SK-N-SH treated with all-trans-retinoic acid at 6 μM for 48 hours (cell line): ENCODE results near the gene DMAC1.

ENCODE experiments used
- ATAC-seq: fragments of 200-7000 bp; cut with Tn5 transposase; 3 replicates; pipeline ENCODE4 v1.9.1; 2020; ENCODE audit warnings: mild to moderate bottlenecking, moderate library complexity
- ARNTL ChIP-seq: fragments of 450-650 bp; formaldehyde crosslinking; IDR thresholded peaks from 2 replicates; pipeline ENCODE4 v1.5.0; 2020; ENCODE audit warnings: low read depth, mild to moderate bottlenecking, moderate library complexity, borderline replicate concordance
- BACH2 ChIP-seq: fragments of 250-450 bp; sonication (Bioruptor Pico); IDR thresholded peaks from 2 replicates; pipeline ENCODE4 v1.9.0; 2021; ENCODE audit warnings: mild to moderate bottlenecking, borderline replicate concordance
- CSDC2 ChIP-seq: fragments of 250-450 bp; sonication (Bioruptor Pico); IDR thresholded peaks from 2 replicates; pipeline ENCODE4 v1.5.0; 2020; ENCODE audit warnings: mild to moderate bottlenecking, moderate library complexity
- ESRRG ChIP-seq: fragments of 250-450 bp; sonication (Bioruptor Pico); IDR thresholded peaks from 2 replicates; pipeline ENCODE4 v1.6.1; 2021; ENCODE audit warnings: mild to moderate bottlenecking
- GLIS3 ChIP-seq: fragments of 250-450 bp; sonication (Bioruptor Pico); IDR thresholded peaks from 2 replicates; pipeline ENCODE4 v1.5.0; 2020; ENCODE audit warnings: mild to moderate bottlenecking, moderate library complexity
- ISL1 ChIP-seq: fragments of 250-450 bp; sonication (Bioruptor Pico); IDR thresholded peaks from 2 replicates; pipeline ENCODE4 v2.1.2; 2022; ENCODE audit warnings: mild to moderate bottlenecking, moderate library complexity
- OSR1 ChIP-seq: fragments of 250-450 bp; sonication (Bioruptor Pico); IDR thresholded peaks from 2 replicates; pipeline ENCODE4 v1.8.0; 2022; ENCODE audit warnings: moderate library complexity, mild to moderate bottlenecking, inconsistent platforms
- PPARA ChIP-seq: fragments of 250-450 bp; sonication (Bioruptor Pico); IDR thresholded peaks from 2 replicates; pipeline ENCODE4 v1.5.0; 2020; ENCODE audit warnings: mild to moderate bottlenecking, borderline replicate concordance
- RARB ChIP-seq: fragments of 250-450 bp; sonication (Bioruptor Pico); IDR thresholded peaks from 2 replicates; pipeline ENCODE4 v1.8.0; 2021; ENCODE audit warnings: mild to moderate bottlenecking, moderate library complexity
- SNAI2 ChIP-seq: fragments of 250-450 bp; sonication (Bioruptor Pico); IDR thresholded peaks from 2 replicates; pipeline ENCODE4 v1.5.0; 2020; ENCODE audit warnings: mild to moderate bottlenecking, moderate library complexity
- TCF4 ChIP-seq: fragments of 250-450 bp; sonication (Bioruptor Pico); IDR thresholded peaks from 2 replicates; pipeline ENCODE4 v1.8.0; 2021; ENCODE audit warnings: mild to moderate bottlenecking, moderate library complexity, borderline replicate concordance
- TOX ChIP-seq: fragments of 250-450 bp; sonication (Bioruptor Pico); IDR thresholded peaks from 2 replicates; pipeline ENCODE4 v1.8.0; 2021; ENCODE audit warnings: mild to moderate bottlenecking, moderate library complexity, borderline replicate concordance
- ZC3H10 ChIP-seq: fragments of 250-450 bp; sonication (Bioruptor Pico); IDR thresholded peaks from 2 replicates; pipeline ENCODE4 v1.5.1; 2021; ENCODE audit warnings: mild to moderate bottlenecking, moderate library complexity
- ZFP3 ChIP-seq: fragments of 250-450 bp; sonication (Bioruptor Pico); IDR thresholded peaks from 2 replicates; pipeline ENCODE4 v1.5.0; 2020; ENCODE audit warnings: mild to moderate bottlenecking, moderate library complexity
- ZFP30 ChIP-seq: fragments of 450-650 bp; formaldehyde crosslinking; IDR thresholded peaks from 2 replicates; pipeline ENCODE4 v1.5.0; 2022; ENCODE audit warnings: mild to moderate bottlenecking, moderate library complexity
- ZNF565 ChIP-seq: fragments of 450-650 bp; formaldehyde crosslinking; conservative IDR thresholded peaks from 2 replicates; pipeline ENCODE4 v1.5.0; 2020; ENCODE audit warnings: low read depth, mild to moderate bottlenecking, moderate library complexity
- ZNF70 ChIP-seq: fragments of 450-650 bp; formaldehyde crosslinking; IDR thresholded peaks from 2 replicates; pipeline ENCODE4 v1.5.0; 2020; ENCODE audit warnings: mild to moderate bottlenecking, moderate library complexity
- TF ChIP-seq, protein P1 (sequence below): fragments of 250-450 bp; sonication (Bioruptor Pico); IDR thresholded peaks from 2 replicates; pipeline ENCODE4 v1.8.0; 2021; ENCODE audit warnings: low read depth, mild to moderate bottlenecking, moderate library complexity, borderline replicate concordance
- TF ChIP-seq, protein P2 (sequence below): fragments of 250-450 bp; sonication (Bioruptor Pico); IDR thresholded peaks from 2 replicates; pipeline ENCODE4 v1.8.0; 2020; ENCODE audit warnings: mild to moderate bottlenecking, moderate library complexity, borderline replicate concordance
- TF ChIP-seq, protein P3 (sequence below): fragments of 250-450 bp; sonication (Bioruptor Pico); IDR thresholded peaks from 2 replicates; pipeline ENCODE4 v1.5.1; 2020; ENCODE audit warnings: low read depth, mild to moderate bottlenecking, moderate library complexity

The DMAC1 gene

DNA sequence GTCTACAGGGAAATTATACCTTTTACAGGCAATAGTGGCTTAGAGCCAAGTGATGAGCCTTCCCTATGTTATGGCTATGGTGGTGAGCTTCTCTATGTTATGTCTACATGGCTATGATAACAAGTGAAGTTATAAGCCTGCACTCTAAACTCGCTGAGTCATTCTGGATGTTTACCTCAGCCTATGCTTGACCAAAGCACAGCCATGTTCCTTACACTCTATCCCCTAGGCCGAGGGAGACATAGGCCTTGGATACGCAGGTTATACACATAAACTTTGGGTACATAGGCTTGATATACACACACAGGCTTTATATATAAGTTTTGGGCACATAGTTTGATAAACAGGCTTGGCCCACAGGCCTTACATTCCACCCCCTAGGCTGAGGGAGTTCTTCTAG is 13.8 kb downstream of the DMAC1 start:
- ATAC-seq, result no peak
- TF ChIP-seq ZNF565 (CRISPR knock-in tag) (no peak), ZC3H10 (no peak)

DNA sequence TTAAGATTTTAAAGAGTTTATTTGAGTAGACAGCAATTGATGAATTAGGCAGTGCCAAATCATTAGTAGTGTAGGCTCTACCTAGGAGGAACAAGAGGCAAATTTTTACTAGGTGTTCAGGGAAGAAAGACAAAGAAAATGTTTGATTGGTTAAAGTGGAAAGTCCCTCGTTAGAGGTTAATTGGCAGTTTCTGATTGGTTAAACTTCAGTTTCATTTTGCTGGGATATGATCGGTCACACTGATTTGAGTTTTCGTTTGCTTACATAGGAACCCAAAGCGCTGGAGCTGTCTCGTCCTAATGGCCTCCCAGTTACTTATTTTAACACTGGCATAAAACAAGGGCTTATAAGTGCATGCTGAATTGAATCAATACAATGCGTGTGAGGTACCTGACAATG is 15.1 kb downstream of the DMAC1 start:
- no peak for ATAC-seq
- TF ChIP-seq SNAI2 (CRISPR knock-in tag) (no peak), ESRRG (CRISPR knock-in tag) (no peak), ARNTL (CRISPR knock-in tag) (no peak), GLIS3 (CRISPR knock-in tag) (no peak), ZNF565 (CRISPR knock-in tag) (no peak), ISL1 (CRISPR knock-in tag) (no peak), TCF4 (CRISPR knock-in tag) (no peak), BACH2 (CRISPR knock-in tag) (no peak), PPARA (no peak), ZNF70 (CRISPR knock-in tag) (no peak)
- TF ChIP-seq, protein P1, sequence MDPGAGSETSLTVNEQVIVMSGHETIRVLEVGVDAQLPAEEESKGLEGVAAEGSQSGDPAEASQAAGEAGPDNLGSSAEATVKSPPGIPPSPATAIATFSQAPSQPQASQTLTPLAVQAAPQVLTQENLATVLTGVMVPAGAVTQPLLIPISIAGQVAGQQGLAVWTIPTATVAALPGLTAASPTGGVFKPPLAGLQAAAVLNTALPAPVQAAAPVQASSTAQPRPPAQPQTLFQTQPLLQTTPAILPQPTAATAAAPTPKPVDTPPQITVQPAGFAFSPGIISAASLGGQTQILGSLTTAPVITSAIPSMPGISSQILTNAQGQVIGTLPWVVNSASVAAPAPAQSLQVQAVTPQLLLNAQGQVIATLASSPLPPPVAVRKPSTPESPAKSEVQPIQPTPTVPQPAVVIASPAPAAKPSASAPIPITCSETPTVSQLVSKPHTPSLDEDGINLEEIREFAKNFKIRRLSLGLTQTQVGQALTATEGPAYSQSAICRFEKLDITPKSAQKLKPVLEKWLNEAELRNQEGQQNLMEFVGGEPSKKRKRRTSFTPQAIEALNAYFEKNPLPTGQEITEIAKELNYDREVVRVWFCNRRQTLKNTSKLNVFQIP, result no peak
- TF ChIP-seq, protein P2, sequence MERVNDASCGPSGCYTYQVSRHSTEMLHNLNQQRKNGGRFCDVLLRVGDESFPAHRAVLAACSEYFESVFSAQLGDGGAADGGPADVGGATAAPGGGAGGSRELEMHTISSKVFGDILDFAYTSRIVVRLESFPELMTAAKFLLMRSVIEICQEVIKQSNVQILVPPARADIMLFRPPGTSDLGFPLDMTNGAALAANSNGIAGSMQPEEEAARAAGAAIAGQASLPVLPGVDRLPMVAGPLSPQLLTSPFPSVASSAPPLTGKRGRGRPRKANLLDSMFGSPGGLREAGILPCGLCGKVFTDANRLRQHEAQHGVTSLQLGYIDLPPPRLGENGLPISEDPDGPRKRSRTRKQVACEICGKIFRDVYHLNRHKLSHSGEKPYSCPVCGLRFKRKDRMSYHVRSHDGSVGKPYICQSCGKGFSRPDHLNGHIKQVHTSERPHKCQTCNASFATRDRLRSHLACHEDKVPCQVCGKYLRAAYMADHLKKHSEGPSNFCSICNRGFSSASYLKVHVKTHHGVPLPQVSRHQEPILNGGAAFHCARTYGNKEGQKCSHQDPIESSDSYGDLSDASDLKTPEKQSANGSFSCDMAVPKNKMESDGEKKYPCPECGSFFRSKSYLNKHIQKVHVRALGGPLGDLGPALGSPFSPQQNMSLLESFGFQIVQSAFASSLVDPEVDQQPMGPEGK (CRISPR knock-in tag), result no peak

DNA sequence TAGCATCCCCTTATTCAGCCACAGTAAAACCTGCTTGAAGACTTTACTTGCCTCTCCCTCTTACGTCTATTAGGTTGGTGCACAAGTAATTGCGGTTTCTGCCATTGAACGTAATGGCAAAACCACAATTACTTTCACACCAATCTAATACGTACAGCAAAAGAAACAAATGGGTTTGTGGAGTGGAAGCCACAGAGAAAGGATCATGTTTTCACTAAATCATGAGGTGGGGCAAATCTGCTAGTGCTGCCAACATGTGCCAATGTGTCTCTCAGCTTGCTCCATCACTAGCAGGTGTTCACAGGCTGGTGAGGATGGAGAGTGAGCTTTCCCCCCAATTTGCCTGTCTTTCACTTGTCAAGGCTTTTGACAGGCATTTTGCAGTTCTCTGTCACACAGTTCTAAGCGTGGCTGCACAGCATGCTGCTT is 15.9 kb downstream of the DMAC1 start:
- ATAC-seq, result no peak

DNA sequence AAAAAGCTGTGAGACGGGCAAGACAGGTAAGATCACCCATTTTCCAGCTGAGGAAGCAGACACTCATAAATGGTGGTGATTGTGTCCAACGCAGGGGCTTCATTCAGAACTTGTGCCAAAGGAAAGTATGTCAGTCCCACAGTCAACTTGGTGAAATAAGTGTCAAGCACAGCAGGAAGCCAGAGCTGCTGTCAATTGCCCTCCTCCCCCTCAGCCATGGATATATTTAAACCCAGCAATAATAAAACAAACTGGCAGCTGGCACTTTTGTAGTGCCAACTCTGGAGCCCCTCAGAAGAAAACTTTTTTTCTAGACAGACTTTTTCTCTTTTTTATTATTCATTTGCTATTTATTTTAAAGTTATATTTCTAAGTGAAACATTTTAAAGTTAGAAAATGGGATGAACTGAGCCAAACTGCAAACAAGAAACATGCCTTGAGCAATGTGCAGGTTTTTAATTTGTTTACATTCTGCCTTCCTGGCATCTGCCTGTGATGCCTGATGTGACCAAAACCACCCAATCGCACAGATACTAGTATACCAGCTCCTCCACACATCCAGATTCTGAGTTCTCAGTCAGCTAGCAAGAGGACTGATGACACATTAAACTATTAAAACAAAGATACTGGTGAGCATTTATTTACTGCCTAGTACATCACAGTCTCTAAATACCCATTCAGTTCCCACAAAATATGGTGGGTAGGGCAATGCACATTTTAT is 17.0 kb downstream of the DMAC1 start:
- no peak for ATAC-seq
- TF ChIP-seq BACH2 (CRISPR knock-in tag), result no peak

More for the DNA sequence above, 15.9 kb downstream of the DMAC1 start:
- TF ChIP-seq RARB (CRISPR knock-in tag) (no peak), CSDC2 (CRISPR knock-in tag) (no peak), ZFP3 (CRISPR knock-in tag) (no peak), ZNF565 (CRISPR knock-in tag) (no peak), ISL1 (CRISPR knock-in tag) (no peak)

DNA sequence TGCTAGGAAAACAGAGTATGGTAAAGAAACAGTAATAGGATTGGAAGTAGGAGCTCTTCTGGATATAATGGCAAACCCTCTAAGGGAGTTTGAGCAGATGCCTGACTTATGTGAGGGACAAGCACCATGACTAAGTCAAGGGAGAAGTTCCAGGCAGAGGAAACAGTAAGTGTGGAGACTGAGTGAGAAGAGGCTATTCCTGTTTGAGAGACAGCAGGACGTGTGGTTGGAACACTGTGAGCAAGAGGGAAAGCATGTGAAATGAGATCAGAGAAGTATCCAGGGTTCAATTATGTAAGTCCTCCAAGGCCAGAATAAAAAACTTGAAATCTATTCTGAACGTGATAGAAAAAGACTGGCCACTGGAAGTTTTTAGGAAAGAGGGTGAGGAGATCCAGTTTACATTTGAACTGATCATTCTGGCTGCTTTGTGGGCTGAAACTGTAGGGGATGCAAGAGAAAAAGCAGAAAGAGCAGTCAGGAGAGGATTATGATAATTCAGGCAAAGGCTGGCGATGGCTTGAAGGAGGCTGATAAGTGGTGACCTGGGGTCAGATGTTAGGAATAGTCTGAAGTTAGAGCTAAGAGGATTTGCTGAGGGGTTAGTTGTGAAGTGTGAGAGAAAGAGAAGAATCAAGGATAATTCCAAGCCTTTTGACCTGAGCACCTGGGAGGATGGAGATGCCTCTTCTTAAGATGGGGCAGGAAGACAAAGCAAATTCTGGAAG is 19.2 kb downstream of the DMAC1 start:
- TF ChIP-seq PPARA, result no peak
- TF ChIP-seq ZFP30, result no peak
- TF ChIP-seq, protein P3, sequence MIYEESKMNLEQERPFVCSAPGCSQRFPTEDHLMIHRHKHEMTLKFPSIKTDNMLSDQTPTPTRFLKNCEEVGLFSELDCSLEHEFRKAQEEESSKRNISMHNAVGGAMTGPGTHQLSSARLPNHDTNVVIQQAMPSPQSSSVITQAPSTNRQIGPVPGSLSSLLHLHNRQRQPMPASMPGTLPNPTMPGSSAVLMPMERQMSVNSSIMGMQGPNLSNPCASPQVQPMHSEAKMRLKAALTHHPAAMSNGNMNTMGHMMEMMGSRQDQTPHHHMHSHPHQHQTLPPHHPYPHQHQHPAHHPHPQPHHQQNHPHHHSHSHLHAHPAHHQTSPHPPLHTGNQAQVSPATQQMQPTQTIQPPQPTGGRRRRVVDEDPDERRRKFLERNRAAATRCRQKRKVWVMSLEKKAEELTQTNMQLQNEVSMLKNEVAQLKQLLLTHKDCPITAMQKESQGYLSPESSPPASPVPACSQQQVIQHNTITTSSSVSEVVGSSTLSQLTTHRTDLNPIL (CRISPR knock-in tag), result no peak
- no peak for TF ChIP-seq SNAI2 (CRISPR knock-in tag)
- TF ChIP-seq, all 23 proteins: peak for 0

DNA sequence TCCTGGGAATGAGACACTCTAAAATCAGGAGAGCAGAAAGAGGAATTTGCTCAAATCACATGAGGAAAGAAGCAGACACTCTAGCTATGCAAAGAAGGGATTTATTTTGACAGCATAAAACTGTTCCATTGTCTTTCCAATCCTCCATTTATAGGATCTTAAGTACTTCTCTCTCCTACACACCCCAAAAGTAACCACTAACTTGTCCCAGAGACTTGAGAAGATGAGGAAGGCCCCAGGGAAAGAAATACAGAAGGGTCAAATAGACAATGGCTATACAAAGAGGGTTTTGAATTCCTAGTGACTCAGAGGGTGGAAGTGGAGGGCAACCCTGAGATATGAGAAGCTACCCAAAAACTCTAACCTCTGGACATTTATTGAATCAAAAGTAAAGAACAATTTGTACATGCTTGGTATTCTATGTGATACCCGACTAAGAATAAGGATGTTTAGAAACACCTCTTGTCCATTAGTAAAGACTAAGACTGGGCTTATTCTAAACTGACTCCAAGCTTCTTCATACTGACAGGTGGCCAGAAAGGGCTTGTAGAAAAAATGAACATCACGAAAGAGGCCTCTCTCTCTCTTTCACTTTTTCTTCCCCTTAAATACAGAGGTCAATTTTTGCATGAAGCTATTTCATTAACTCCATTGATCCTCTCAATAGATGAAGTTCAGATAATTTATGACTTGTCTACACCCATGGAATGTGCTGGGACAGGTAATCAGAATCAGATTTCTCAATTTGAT is 20.6 kb downstream of the DMAC1 start:
- no peak for ATAC-seq
- no peak for TF ChIP-seq ESRRG (CRISPR knock-in tag)
- TF ChIP-seq CSDC2 (CRISPR knock-in tag), result no peak
- TF ChIP-seq SNAI2 (CRISPR knock-in tag), result no peak
- TF ChIP-seq, protein P3 (CRISPR knock-in tag), result no peak
- TF ChIP-seq ARNTL (CRISPR knock-in tag), result no peak
- no peak for TF ChIP-seq TOX (CRISPR knock-in tag)
- no peak for TF ChIP-seq BACH2 (CRISPR knock-in tag)
- TF ChIP-seq ISL1 (CRISPR knock-in tag), result no peak
- TF ChIP-seq, protein P2 (CRISPR knock-in tag), result no peak
- TF ChIP-seq OSR1 (CRISPR knock-in tag), result no peak

More for the DNA sequence above, 19.2 kb downstream of the DMAC1 start:
- no peak for ATAC-seq
